22Rv1 (cell line): ENCODE data around the gene FPR1.

Source experiments
- H3K27ac ChIP-seq: fragments of 450-650 bp; 2 replicates; pipeline ENCODE4 v1.5.1; 2017
- CTCF ChIP-seq: fragments of 450-650 bp; IDR thresholded peaks from 2 replicates; pipeline ENCODE4 v1.5.1; 2017; ENCODE audit warnings: mild to moderate bottlenecking
- ZFX ChIP-seq: fragments of 450-650 bp; IDR thresholded peaks from 2 replicates; pipeline ENCODE4 v1.6.1; 2017; ENCODE audit warnings: antibody characterized with exemption, borderline replicate concordance

Gene FPR1

GRCh38 chr19:51712461-51713081, 39.1 kb downstream of the FPR1 start:
- TF ChIP-seq CTCF: peak; percentile 68
- TF ChIP-seq ZFX: no peak
- H3K27ac ChIP-seq: no peak overlapping the region

GRCh38 chr19:51711702-51712101, 40.0 kb downstream of the FPR1 start:
- TF ChIP-seq CTCF: no peak
- TF ChIP-seq ZFX: no peak
- no peak overlapping the region for H3K27ac ChIP-seq

GRCh38 chr19:51710163-51710562, 41.5 kb downstream of the FPR1 start:
- H3K27ac ChIP-seq: no peak overlapping the region
- TF ChIP-seq CTCF: no peak
- no peak for TF ChIP-seq ZFX

GRCh38 chr19:51709575-51709974, 42.1 kb downstream of the FPR1 start:
- no peak overlapping the region for H3K27ac ChIP-seq
- TF ChIP-seq CTCF (no peak), ZFX (no peak)

GRCh38 chr19:51708811-51709210, 42.9 kb downstream of the FPR1 start:
- no peak overlapping the region for H3K27ac ChIP-seq

GRCh38 chr19:51706885-51707284, 44.8 kb downstream of the FPR1 start:
- TF ChIP-seq CTCF (no peak), ZFX (no peak)
- no peak overlapping the region for H3K27ac ChIP-seq

More at GRCh38 chr19:51708811-51709210, 42.9 kb downstream of the FPR1 start:
- TF ChIP-seq CTCF: no peak

- no peak for TF ChIP-seq CTCF
- no peak for TF ChIP-seq ZFX
- H3K27ac ChIP-seq: no peak overlapping the region
Measured at GRCh38 chr19:51706296-51706695, 45.4 kb downstream of the FPR1 start.
